HepG2 (cell line): ENCODE results near the gene CAPN15. TPM values are rescaled to one million over a fixed set of nuclear protein-coding genes. Genes with fewer than 3 reads are reported as not detected.

Experiments
- ARNT2 ChIP-seq: sonication (generic); formaldehyde crosslinking; IDR thresholded peaks from 2 replicates; pipeline ENCODE4 v1.8.0; 2022; ENCODE audit warnings: mild to moderate bottlenecking, low read depth, missing genetic modification reagents, moderate library complexity
- GTF2F1 ChIP-seq: fragments of 150-350 bp; IDR thresholded peaks from 2 replicates; pipeline ENCODE4 v1.6.1; 2014; ENCODE audit warnings: low read length
- IRF1 ChIP-seq: sonication (generic); formaldehyde crosslinking; IDR thresholded peaks from 2 replicates; pipeline ENCODE4 v1.4.0; 2020; ENCODE audit warnings: low read depth, mild to moderate bottlenecking, missing genetic modification reagents
- NR2F1 ChIP-seq, 2 experiments: fragments of 450-650 bp in 1 of 2; formaldehyde crosslinking in 1 of 2; IDR thresholded peaks; 2 replicates each; pipeline versions ENCODE4 v1.5.0 to v1.6.1; 2016 to 2020; ENCODE audit warnings: mild to moderate bottlenecking in 1 of 2, missing compliant biosample characterization in 1 of 2, missing genetic modification reagents in 1 of 2, moderate library complexity in 1 of 2
- ONECUT2 ChIP-seq: sonication (generic); formaldehyde crosslinking; IDR thresholded peaks from 2 replicates; pipeline ENCODE4 v1.4.0; 2020; ENCODE audit warnings: missing genetic modification reagents
- POLR2AphosphoS5 ChIP-seq: IDR thresholded peaks from 2 replicates; pipeline ENCODE4 v1.6.1; 2012; ENCODE audit warnings: low read depth, low read length
- PRMT3 ChIP-seq: sonication (generic); formaldehyde crosslinking; IDR thresholded peaks from 2 replicates; pipeline ENCODE4 v1.8.1; 2022; ENCODE audit warnings: low read depth, mild to moderate bottlenecking, moderate library complexity, missing genetic modification reagents, borderline replicate concordance
- SALL1 ChIP-seq: sonication (generic); formaldehyde crosslinking; IDR thresholded peaks from 2 replicates; pipeline ENCODE4 v1.8.0; 2022; ENCODE audit warnings: mild to moderate bottlenecking, missing genetic modification reagents
- SAP130 ChIP-seq: IDR thresholded peaks from 2 replicates; pipeline ENCODE4 v1.6.1; 2016; ENCODE audit warnings: low read depth
- SRSF1 ChIP-seq: fragments of 200-400 bp; formaldehyde crosslinking; optimal IDR thresholded peaks from 2 replicates; pipeline ENCODE3; 2017; ENCODE audit warnings: mild to moderate bottlenecking, low read depth, low read length, moderate library complexity
- TAF15 ChIP-seq: fragments of 200-400 bp; formaldehyde crosslinking; IDR thresholded peaks from one replicate; pipeline ENCODE4 v1.6.1; 2018; ENCODE audit warnings: mild to moderate bottlenecking, low read depth, low read length; ENCODE audit not compliant: poor library complexity, severe bottlenecking
- TRIM24 ChIP-seq: sonication (generic); formaldehyde crosslinking; IDR thresholded peaks from 2 replicates; pipeline ENCODE4 v1.8.0; 2022; ENCODE audit warnings: mild to moderate bottlenecking, missing genetic modification reagents
- TSC22D2 ChIP-seq: sonication (generic); formaldehyde crosslinking; IDR thresholded peaks from 2 replicates; pipeline ENCODE4 v1.5.1; 2020; ENCODE audit warnings: missing genetic modification reagents, mild to moderate bottlenecking, borderline replicate concordance
- U2AF2 ChIP-seq: fragments of 200-400 bp; formaldehyde crosslinking; IDR thresholded peaks from 2 replicates; pipeline ENCODE4 v1.6.1; 2017; ENCODE audit warnings: low read depth, mild to moderate bottlenecking, low read length
- ZBTB25 ChIP-seq: IDR thresholded peaks from 2 replicates; pipeline ENCODE4 v1.6.1; 2018; ENCODE audit warnings: missing genetic modification reagents
- ZFP91 ChIP-seq: sonication (generic); formaldehyde crosslinking; IDR thresholded peaks from 2 replicates; pipeline ENCODE4 v1.9.0; 2022; ENCODE audit warnings: missing genetic modification reagents, mild to moderate bottlenecking, borderline replicate concordance
- ZFX ChIP-seq: sonication (generic); formaldehyde crosslinking; IDR thresholded peaks from 2 replicates; pipeline ENCODE4 v1.4.0; 2020; ENCODE audit warnings: mild to moderate bottlenecking, low read depth, missing genetic modification reagents, moderate library complexity
- ZMYM2 ChIP-seq: sonication (generic); formaldehyde crosslinking; IDR thresholded peaks from 2 replicates; pipeline ENCODE4 v1.8.0; 2022; ENCODE audit warnings: mild to moderate bottlenecking, missing genetic modification reagents
- ZNF18 ChIP-seq: sonication (generic); formaldehyde crosslinking; IDR thresholded peaks from 2 replicates; pipeline ENCODE4 v1.8.0; 2022; ENCODE audit warnings: mild to moderate bottlenecking, missing genetic modification reagents; ENCODE audit not compliant: insufficient replicate concordance
- ZNF570 ChIP-seq: sonication (generic); formaldehyde crosslinking; IDR thresholded peaks from 2 replicates; pipeline ENCODE4 v1.4.0; 2020; ENCODE audit warnings: mild to moderate bottlenecking, missing genetic modification reagents, borderline replicate concordance
- ZNF572 ChIP-seq: sonication (generic); formaldehyde crosslinking; IDR thresholded peaks from 2 replicates; pipeline ENCODE4 v1.5.1; 2020; ENCODE audit warnings: mild to moderate bottlenecking, missing genetic modification reagents
- ZNF75D ChIP-seq: sonication (generic); formaldehyde crosslinking; IDR thresholded peaks from 2 replicates; pipeline ENCODE4 v1.8.1; 2023; ENCODE audit warnings: missing genetic modification reagents, mild to moderate bottlenecking, borderline replicate concordance
- ZNF839 ChIP-seq: sonication (generic); formaldehyde crosslinking; IDR thresholded peaks from 2 replicates; pipeline ENCODE4 v1.4.0; 2020; ENCODE audit warnings: missing genetic modification reagents, mild to moderate bottlenecking, borderline replicate concordance
- ZZZ3 ChIP-seq: sonication (generic); formaldehyde crosslinking; IDR thresholded peaks from 2 replicates; pipeline ENCODE4 v1.4.0; 2020; ENCODE audit warnings: missing genetic modification reagents, mild to moderate bottlenecking, borderline replicate concordance
- polyA plus RNA-seq, 8 experiments: library from polyadenylated mRNA; depleted of rRNA in 3 of 8; stranded (reverse) in 7 of 8; unstranded in 1 of 8; fragments of >200 nt; fragmentation: Illumina TruSeq in 4 of 8; extraction: Trizol in 4 of 8; gene quantifications; 2 replicates each; pipeline versions ENCODE4 v1.2.1 to v1.2.3, GENCODE V29; 2011 to 2016; ENCODE audit warnings: low read depth in 4 of 8, missing spikeins in 1 of 8, mixed read lengths in 1 of 8; ENCODE audit not compliant: insufficient read depth in 1 of 8
- total RNA-seq, 5 experiments: library from RNA; depleted of rRNA; stranded (reverse); fragments of >200 nt; fragmentation: Illumina TruSeq; extraction: Trizol; gene quantifications; 2 replicates each; pipeline ENCODE4 v1.2.3, GENCODE V29; 2016; ENCODE audit warnings: low read depth in 1 of 5

Gene CAPN15
- total and polyA plus RNA-seq, 2 of the 13 experiments (the other 11 are each of a cell fraction or from before 2014, with no cell fraction given) = 14.9 to 24.5 TPM

GRCh38 chr16:528111-529011, 849 bp downstream of the CAPN15 start (continued):
- no peak for TF ChIP-seq ZNF75D (CRISPR knock-in tag)
- TF ChIP-seq IRF1 (CRISPR knock-in tag) = 0 out of 2 replicates have a peak, but pooled peaks have one; percentile 29
- no peak for TF ChIP-seq ZNF572 (CRISPR knock-in tag)
- TF ChIP-seq ONECUT2 (CRISPR knock-in tag) = no peak
- no peak for TF ChIP-seq ZMYM2 (CRISPR knock-in tag)
- TF ChIP-seq SAP130 (CRISPR knock-in tag) = peak; percentile 63; the same call in 1 of the 2 replicates
- TF ChIP-seq NR2F1 (CRISPR knock-in tag; IDR thresholded peaks at IDR 0.05) = no peak
- no peak for TF ChIP-seq PRMT3 (CRISPR knock-in tag)
- no peak for TF ChIP-seq ZBTB25 (CRISPR knock-in tag)
- no peak for TF ChIP-seq GTF2F1
- no peak for TF ChIP-seq ARNT2
- TF ChIP-seq SALL1 (CRISPR knock-in tag) = 0 out of 2 replicates have a peak, but pooled peaks have one; percentile 9
- 0 out of 2 replicates have a peak, but pooled peaks have one; percentile 40 for TF ChIP-seq ZNF839 (CRISPR knock-in tag)
- TF ChIP-seq U2AF2 = no peak
- no peak for TF ChIP-seq POLR2AphosphoS5
- peak; percentile 52 for TF ChIP-seq ZNF18 (CRISPR knock-in tag)
- TF ChIP-seq ZNF570 (CRISPR knock-in tag) = no peak
- peak; percentile 46 for TF ChIP-seq TAF15
- no peak for TF ChIP-seq SRSF1
- TF ChIP-seq TRIM24 = no peak
- peak; percentile 56; the same call in 1 of the 2 replicates for TF ChIP-seq ZFX (CRISPR knock-in tag)
- TF ChIP-seq TSC22D2 (CRISPR knock-in tag) = no peak
- TF ChIP-seq ZFP91 (CRISPR knock-in tag) = no peak; the same call in 1 of the 2 replicates
- TF ChIP-seq ZZZ3 (CRISPR knock-in tag) = no peak
